Measurements from ENCODE around the gene DGKG. TPM values are rescaled to one million over a fixed set of nuclear protein-coding genes. Genes with fewer than 3 reads are reported as not detected.

The DGKG gene
- polyA plus RNA-seq, 1 of the 3 experiments (the other 2 are of a cell fraction), result 0.12 TPM

DNA sequence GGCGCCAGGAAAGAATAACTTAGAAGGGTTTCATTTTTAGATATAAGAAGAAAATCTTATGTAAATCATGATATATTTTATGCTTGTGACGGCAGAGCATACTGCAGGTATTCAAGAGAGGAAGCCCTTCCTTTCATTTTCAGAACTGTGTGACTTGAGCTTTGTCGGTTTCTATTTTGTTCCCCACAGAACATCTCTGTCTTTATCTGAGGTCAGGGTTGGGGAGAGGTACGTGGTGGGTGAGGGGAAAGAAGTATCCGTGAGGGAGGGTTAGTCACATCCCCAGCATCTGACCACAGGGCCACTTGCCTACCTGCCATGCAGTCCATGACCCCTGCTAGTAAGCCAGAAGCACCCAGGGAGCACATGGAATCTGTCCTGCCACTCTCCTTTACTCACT, 126.5 kb downstream of the DGKG start:
- Histone ChIP-seq H3K9me3 (no peaks in the 10 kb centered on the region), H3K27ac (ENCODE audit: low read depth in 2 of 2, low read length in 1 of 2) (no peak overlapping the region), H3K9me2 (no peaks in the 10 kb centered on the region), H3K4me3 (ENCODE audit: low read depth in 2 of 2, low read length in 1 of 2) (no peak overlapping the region), H2AFZ (ENCODE audit: low read depth) (no peak overlapping the region), H3F3A (replicated peaks; ENCODE audit: insufficient read depth) (no peaks in the 10 kb centered on the region), H4K20me1 (ENCODE audit: insufficient read depth) (no peaks in the 10 kb centered on the region), H3K27me3 (ENCODE audit: insufficient read depth) (no peaks in the 10 kb centered on the region), H3K4me2 (no peak overlapping the region), H3K9ac (no peak overlapping the region), H3K36me3 (replicated peaks in 1 of 2; ENCODE audit: control insufficient read depth in 1 of 2, insufficient read depth in 2 of 2, low read length in 1 of 2) (no peaks in the 10 kb centered on the region), H3K4me1 (ENCODE audit: control insufficient read depth in 1 of 2, insufficient read depth in 2 of 2, low read depth in 1 of 2, low read length in 1 of 2) (no peaks in the 10 kb centered on the region), H3K79me2 (ENCODE audit: insufficient read depth) (no peaks in the 10 kb centered on the region)
- DNase-seq, result no peak
- POLR2A ChIA-PET, result no interaction called here
- WGBS (ENCODE audit: low lambda C conversion rate), result 38% methylated on average over 5 of the region's 5 CpGs
- TF ChIP-seq MEF2A (IDR thresholded peaks at IDR 0.05; ENCODE audit: borderline replicate concordance, low read depth) (no peak), NFIC (IDR thresholded peaks at IDR 0.05; ENCODE audit: borderline replicate concordance) (no peak), POLR2AphosphoS5 (IDR thresholded peaks at IDR 0.05; ENCODE audit: low read depth, low read length) (no peak), GABPA (IDR thresholded peaks at IDR 0.05; ENCODE audit: low read depth) (no peak)
- TF ChIP-seq, protein P1, sequence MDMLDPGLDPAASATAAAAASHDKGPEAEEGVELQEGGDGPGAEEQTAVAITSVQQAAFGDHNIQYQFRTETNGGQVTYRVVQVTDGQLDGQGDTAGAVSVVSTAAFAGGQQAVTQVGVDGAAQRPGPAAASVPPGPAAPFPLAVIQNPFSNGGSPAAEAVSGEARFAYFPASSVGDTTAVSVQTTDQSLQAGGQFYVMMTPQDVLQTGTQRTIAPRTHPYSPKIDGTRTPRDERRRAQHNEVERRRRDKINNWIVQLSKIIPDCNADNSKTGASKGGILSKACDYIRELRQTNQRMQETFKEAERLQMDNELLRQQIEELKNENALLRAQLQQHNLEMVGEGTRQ (IDR thresholded peaks at IDR 0.05; ENCODE audit: borderline replicate concordance, low read depth, low read length), result no peak
- CTCF ChIA-PET, result interaction anchor here (0.9 to 1.4 kb wide), 2 partner anchors 23 to 305 kb away, joined by 3 to 4 read pairs; no protein-coding TSS in a partner anchor

- H3K27me3 ChIP-seq (ENCODE audit: insufficient read depth), result no peaks in the 10 kb centered on the region
- DNase-seq, result no peak
- H3K4me1 ChIP-seq (ENCODE audit: control insufficient read depth in 1 of 2, insufficient read depth in 2 of 2, low read depth in 1 of 2, low read length in 1 of 2), result no peaks in the 10 kb centered on the region
- no peaks in the 10 kb centered on the region for H4K20me1 ChIP-seq (ENCODE audit: insufficient read depth)
- H3K79me2 ChIP-seq (ENCODE audit: insufficient read depth), result no peaks in the 10 kb centered on the region
- CTCF ChIA-PET, result no interaction called here
- H3K36me3 ChIP-seq (replicated peaks in 1 of 2; ENCODE audit: control insufficient read depth in 1 of 2, insufficient read depth in 2 of 2, low read length in 1 of 2), result no peaks in the 10 kb centered on the region
- no peaks in the 10 kb centered on the region for H3F3A ChIP-seq (replicated peaks; ENCODE audit: insufficient read depth)
- POLR2A ChIA-PET, result no interaction called here
- H3K9me2 ChIP-seq, result no peaks in the 10 kb centered on the region
- no peak overlapping the region for H3K9ac ChIP-seq
- WGBS (ENCODE audit: low lambda C conversion rate), result 44% methylated on average over 5 of the region's 5 CpGs
- H3K4me2 ChIP-seq, result no peak overlapping the region
- no peak overlapping the region for H3K4me3 ChIP-seq (ENCODE audit: low read depth in 2 of 2, low read length in 1 of 2)
- no peak overlapping the region for H2AFZ ChIP-seq (ENCODE audit: low read depth)
- H3K27ac ChIP-seq (ENCODE audit: low read depth in 2 of 2, low read length in 1 of 2), result no peak overlapping the region
- TF ChIP-seq ZBTB33 (IDR thresholded peaks at IDR 0.05; ENCODE audit: borderline replicate concordance, low read depth), result no peak
- no peak for TF ChIP-seq RFX5 (IDR thresholded peaks at IDR 0.05; ENCODE audit: low read length)
- no peak for TF ChIP-seq TEAD4 (IDR thresholded peaks at IDR 0.05; ENCODE audit: borderline replicate concordance, insufficient read depth)
- no peak for TF ChIP-seq TCF12 (IDR thresholded peaks at IDR 0.05)
- TF ChIP-seq SMC3 (IDR thresholded peaks at IDR 0.05; ENCODE audit: low read depth, low read length), result no peak
- TF ChIP-seq, protein P2, sequence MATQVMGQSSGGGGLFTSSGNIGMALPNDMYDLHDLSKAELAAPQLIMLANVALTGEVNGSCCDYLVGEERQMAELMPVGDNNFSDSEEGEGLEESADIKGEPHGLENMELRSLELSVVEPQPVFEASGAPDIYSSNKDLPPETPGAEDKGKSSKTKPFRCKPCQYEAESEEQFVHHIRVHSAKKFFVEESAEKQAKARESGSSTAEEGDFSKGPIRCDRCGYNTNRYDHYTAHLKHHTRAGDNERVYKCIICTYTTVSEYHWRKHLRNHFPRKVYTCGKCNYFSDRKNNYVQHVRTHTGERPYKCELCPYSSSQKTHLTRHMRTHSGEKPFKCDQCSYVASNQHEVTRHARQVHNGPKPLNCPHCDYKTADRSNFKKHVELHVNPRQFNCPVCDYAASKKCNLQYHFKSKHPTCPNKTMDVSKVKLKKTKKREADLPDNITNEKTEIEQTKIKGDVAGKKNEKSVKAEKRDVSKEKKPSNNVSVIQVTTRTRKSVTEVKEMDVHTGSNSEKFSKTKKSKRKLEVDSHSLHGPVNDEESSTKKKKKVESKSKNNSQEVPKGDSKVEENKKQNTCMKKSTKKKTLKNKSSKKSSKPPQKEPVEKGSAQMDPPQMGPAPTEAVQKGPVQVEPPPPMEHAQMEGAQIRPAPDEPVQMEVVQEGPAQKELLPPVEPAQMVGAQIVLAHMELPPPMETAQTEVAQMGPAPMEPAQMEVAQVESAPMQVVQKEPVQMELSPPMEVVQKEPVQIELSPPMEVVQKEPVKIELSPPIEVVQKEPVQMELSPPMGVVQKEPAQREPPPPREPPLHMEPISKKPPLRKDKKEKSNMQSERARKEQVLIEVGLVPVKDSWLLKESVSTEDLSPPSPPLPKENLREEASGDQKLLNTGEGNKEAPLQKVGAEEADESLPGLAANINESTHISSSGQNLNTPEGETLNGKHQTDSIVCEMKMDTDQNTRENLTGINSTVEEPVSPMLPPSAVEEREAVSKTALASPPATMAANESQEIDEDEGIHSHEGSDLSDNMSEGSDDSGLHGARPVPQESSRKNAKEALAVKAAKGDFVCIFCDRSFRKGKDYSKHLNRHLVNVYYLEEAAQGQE (IDR thresholded peaks at IDR 0.05; ENCODE audit: low read depth, low read length), result no peak
- TF ChIP-seq FOXM1 (IDR thresholded peaks at IDR 0.05; ENCODE audit: low read depth), result no peak
- no peak for TF ChIP-seq MAX (IDR thresholded peaks at IDR 0.05; ENCODE audit: low read depth)
- TF ChIP-seq NFIC (IDR thresholded peaks at IDR 0.05; ENCODE audit: borderline replicate concordance), result no peak
- H3K9me3 ChIP-seq, result no peaks in the 10 kb centered on the region
Measured at GRCh38 chr3:186234152-186234551, 127.9 kb downstream of the DGKG start.
